ENCODE results near the gene VIPR2. TPM values are rescaled to one million over a fixed set of nuclear protein-coding genes. Genes with fewer than 3 reads are reported as not detected.
"Not testable (repeated sequence)": the region's sequence is repeated elsewhere in the genome, so short reads cannot be mapped to it uniquely, and the experiment has no call there.

The VIPR2 gene
- total and polyA plus RNA-seq, 3 donors from 2014 or later, result 2.5 to 5.3 (median 4.9) TPM

- WGBS, 2 donors, result 71 to 100% methylated on average over 1 to 2 of the region's 2 CpGs
- no peak overlapping the region for H3K4me3 ChIP-seq
- H3K27ac ChIP-seq, result no peak overlapping the region
- no peaks in the 10 kb centered on the region for H3K9me3 ChIP-seq
- H3K27me3 ChIP-seq, result no peaks in the 10 kb centered on the region
- no peaks in the 10 kb centered on the region for H3K4me1 ChIP-seq
- DNase-seq, result no peak
- no peaks in the 10 kb centered on the region for H3K36me3 ChIP-seq (ENCODE audit: low read depth, missing control alignments)
- TF ChIP-seq POLR2A (IDR thresholded peaks at IDR 0.05), result no peak
- TF ChIP-seq, protein P1, sequence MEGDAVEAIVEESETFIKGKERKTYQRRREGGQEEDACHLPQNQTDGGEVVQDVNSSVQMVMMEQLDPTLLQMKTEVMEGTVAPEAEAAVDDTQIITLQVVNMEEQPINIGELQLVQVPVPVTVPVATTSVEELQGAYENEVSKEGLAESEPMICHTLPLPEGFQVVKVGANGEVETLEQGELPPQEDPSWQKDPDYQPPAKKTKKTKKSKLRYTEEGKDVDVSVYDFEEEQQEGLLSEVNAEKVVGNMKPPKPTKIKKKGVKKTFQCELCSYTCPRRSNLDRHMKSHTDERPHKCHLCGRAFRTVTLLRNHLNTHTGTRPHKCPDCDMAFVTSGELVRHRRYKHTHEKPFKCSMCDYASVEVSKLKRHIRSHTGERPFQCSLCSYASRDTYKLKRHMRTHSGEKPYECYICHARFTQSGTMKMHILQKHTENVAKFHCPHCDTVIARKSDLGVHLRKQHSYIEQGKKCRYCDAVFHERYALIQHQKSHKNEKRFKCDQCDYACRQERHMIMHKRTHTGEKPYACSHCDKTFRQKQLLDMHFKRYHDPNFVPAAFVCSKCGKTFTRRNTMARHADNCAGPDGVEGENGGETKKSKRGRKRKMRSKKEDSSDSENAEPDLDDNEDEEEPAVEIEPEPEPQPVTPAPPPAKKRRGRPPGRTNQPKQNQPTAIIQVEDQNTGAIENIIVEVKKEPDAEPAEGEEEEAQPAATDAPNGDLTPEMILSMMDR (IDR thresholded peaks at IDR 0.05), result no peak
- intact Hi-C loops (cut with DNase I; ENCODE audit: low total_unique reads), result no loop called here
Observed at GRCh38 chr7:159083698-159084068, 61.0 kb downstream of the VIPR2 start.

- TF ChIP-seq, protein P1 (IDR thresholded peaks at IDR 0.05), result no peak
- no peak for TF ChIP-seq POLR2A (IDR thresholded peaks at IDR 0.05)
- Histone ChIP-seq H3K27ac (no peak overlapping the region), H3K9me3 (no peaks in the 10 kb centered on the region), H3K4me1 (no peaks in the 10 kb centered on the region), H3K27me3 (no peaks in the 10 kb centered on the region), H3K36me3 (ENCODE audit: low read depth, missing control alignments) (no peaks in the 10 kb centered on the region), H3K4me3 (no peak overlapping the region)
- WGBS, 2 donors, result 91 to 95% methylated on average over 13 of the region's 13 CpGs
- intact Hi-C loops (cut with DNase I; ENCODE audit: low total_unique reads), result no loop called here
- no peak for DNase-seq
Observed at GRCh38 chr7:159083001-159083697, 61.5 kb downstream of the VIPR2 start.

DNA sequence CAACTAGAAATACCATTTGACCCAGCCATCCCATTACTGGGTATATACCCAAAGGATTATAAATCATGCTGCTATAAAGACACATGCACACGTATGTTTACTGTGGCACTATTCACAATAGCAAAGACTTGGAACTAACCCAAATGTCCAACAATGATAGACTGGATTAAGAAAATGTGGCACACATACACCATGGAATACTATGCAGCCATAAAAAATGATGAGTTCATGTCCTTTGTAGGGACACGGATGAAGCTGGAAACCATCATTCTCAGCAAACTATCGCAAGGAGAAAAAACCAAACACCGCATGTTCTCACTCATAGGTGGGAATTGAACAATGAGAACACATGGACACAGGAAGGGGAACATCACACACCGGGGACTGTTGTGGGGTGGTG is 62.6 kb downstream of the VIPR2 start:
- H3K36me3 ChIP-seq (ENCODE audit: low read depth, missing control alignments); H3K4me3 ChIP-seq; DNase-seq; H3K27me3 ChIP-seq; H3K4me1 ChIP-seq; H3K27ac ChIP-seq; H3K9me3 ChIP-seq; intact Hi-C loops (cut with DNase I; ENCODE audit: low total_unique reads): not testable (repeated sequence)
- 89 to 97% methylated on average over 4 to 5 of the region's 5 CpGs for WGBS, 2 donors

- H3K9me3 ChIP-seq, result no peaks in the 10 kb centered on the region
- no peak overlapping the region for H3K4me3 ChIP-seq
- intact Hi-C loops (cut with DNase I; ENCODE audit: low total_unique reads), result no loop called here
- peak; percentile 4 for DNase-seq
- WGBS, 2 donors, result 89 to 94% methylated on average over 6 of the region's 6 CpGs
- no peaks in the 10 kb centered on the region for H3K27me3 ChIP-seq
- H3K36me3 ChIP-seq (ENCODE audit: low read depth, missing control alignments), result no peaks in the 10 kb centered on the region
- no peak for TF ChIP-seq POLR2A (IDR thresholded peaks at IDR 0.05)
- TF ChIP-seq, protein P1 (IDR thresholded peaks at IDR 0.05), result no peak
- no peaks in the 10 kb centered on the region for H3K4me1 ChIP-seq
- no peak overlapping the region for H3K27ac ChIP-seq
Observed at GRCh38 chr7:159078911-159079270, 65.8 kb downstream of the VIPR2 start.

DNA sequence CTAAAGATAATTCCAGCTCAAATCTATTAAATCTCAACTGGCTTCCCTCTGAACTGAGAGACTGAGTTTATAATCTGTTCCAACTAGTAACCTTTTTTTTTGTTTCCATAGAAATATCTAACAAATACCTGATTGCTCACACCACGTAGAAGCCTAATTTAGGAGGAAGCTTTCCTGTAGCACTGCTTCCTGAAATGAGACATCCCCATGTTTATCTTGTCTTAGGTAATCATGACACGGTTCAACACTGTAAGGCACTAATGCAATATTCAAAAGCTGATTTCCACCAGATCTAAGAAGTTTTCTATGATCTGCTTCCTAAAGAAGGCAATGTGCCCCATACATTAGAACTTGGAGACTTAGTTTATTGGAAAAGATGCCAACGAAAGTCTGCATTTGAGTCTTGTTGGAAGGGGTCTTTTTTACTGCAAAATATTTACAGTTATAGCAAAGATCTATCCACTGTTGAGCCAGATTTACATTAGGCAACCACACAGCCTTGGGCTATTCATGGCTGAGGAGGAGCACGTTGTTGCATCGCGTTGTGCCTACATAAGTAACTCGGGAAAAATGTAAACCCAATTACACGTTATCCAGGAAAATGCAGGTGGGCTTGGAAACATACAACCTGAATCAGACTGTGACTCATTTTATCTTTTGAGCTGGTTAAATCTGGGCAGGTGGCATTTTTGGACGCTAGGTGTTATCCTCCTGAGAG is 66.3 kb downstream of the VIPR2 start:
- Histone ChIP-seq H3K36me3 (ENCODE audit: low read depth, missing control alignments) (no peaks in the 10 kb centered on the region), H3K27ac (no peak overlapping the region), H3K9me3 (no peaks in the 10 kb centered on the region), H3K4me3 (no peak overlapping the region), H3K4me1 (no peaks in the 10 kb centered on the region), H3K27me3 (no peaks in the 10 kb centered on the region)
- WGBS, 2 donors, result 88 to 89% methylated on average over 9 of the region's 9 CpGs
- TF ChIP-seq, protein P1 (IDR thresholded peaks at IDR 0.05), result no peak
- no peak for TF ChIP-seq POLR2A (IDR thresholded peaks at IDR 0.05)
- intact Hi-C loops (cut with DNase I; ENCODE audit: low total_unique reads), result no loop called here
- DNase-seq, result peak; percentile 2
